ENCODE data around the gene SLC6A1. TPM values are rescaled to one million over a fixed set of nuclear protein-coding genes. Genes with fewer than 3 reads are reported as not detected.

SLC6A1 gene
- total RNA-seq, 1 experiment from 2014 or later = not detected

DNA sequence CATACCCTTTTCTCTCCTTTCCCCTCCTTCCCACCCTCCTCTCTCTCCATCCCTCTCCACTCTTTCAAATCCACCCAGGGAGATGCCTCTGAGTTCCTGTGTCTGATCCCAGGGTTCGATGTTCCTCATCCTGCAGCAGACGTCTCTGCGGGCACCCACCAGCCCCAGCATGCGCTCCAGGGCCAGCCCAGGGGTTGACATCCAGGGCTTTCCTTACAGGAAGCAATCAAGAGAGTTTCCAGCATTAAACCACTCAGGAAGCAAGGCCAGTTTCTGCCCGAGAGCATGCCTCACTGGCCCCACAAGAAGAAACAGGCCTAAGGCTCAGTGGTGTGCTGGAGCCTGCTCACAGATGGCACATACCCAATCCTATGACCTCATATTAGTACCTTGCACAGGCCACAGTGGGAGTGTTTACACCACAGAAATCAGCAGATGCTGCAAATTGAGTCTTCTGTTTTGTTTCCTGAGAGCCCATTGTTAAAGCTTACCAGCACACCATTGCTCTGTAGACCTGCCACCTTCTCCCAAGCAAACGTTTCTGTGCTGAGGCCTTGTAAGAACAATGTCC is 13.2 kb downstream of the SLC6A1 start:
- no peaks in the 10 kb centered on the region for H3K79me2 ChIP-seq (ENCODE audit: insufficient read depth, low read length)
- no peaks in the 10 kb centered on the region for H3K79me1 ChIP-seq (ENCODE audit: insufficient read depth, low read depth, low read length, poor library complexity, severe bottlenecking)
- no CpG with 5 or more reads among the region's 6 CpGs for WGBS (ENCODE audit: extremely low coverage, insufficient read length, low lambda C conversion rate)
- H2BK120ac ChIP-seq (ENCODE audit: low read depth, low read length, poor library complexity, severe bottlenecking) = no peak overlapping the region
- H2BK12ac ChIP-seq (ENCODE audit: insufficient read length, low read depth, low read length) = no peak overlapping the region
- H3T11ph ChIP-seq (ENCODE audit: low read length) = no peak overlapping the region
- Mint-ChIP-seq H3K9me3 (no peaks in the 10 kb centered on the region), H3K4me1 (peaks cover 6 to 14% of the 10 kb centered on the region in 2 experiments), H3K27me3 (ENCODE audit: low read depth) (peaks cover 23% of the 10 kb centered on the region), H3K4me3 (no peak overlapping the region), H3K27ac (no peak overlapping the region; a peak in 1 of 7 replicates), H3K36me3 (ENCODE audit: insufficient read depth in 1 of 3, low read depth in 3 of 3) (no peaks in the 10 kb centered on the region)
- H3K27me3 ChIP-seq (ENCODE audit: insufficient read depth, low read length) = no peaks in the 10 kb centered on the region
- H3K4me2 ChIP-seq (ENCODE audit: insufficient read depth, insufficient read length, low read length) = no peak overlapping the region
- H2AFZ ChIP-seq (ENCODE audit: low read length) = no peak overlapping the region
- no peaks in the 10 kb centered on the region for H3K23me2 ChIP-seq (ENCODE audit: insufficient read length, low read depth, low read length, poor library complexity, severe bottlenecking)
- H4K8ac ChIP-seq (replicated peaks; ENCODE audit: insufficient read length, low read depth, low read length) = no peak overlapping the region
- no peak overlapping the region for H3K9ac ChIP-seq (ENCODE audit: extremely low read depth, insufficient read length, low read length)
- H3K4me1 ChIP-seq (ENCODE audit: insufficient read depth, low read length) = no peaks in the 10 kb centered on the region; the same call in 1 of the 2 replicates
- H2AK5ac ChIP-seq (ENCODE audit: insufficient read length, low read length) = no peak overlapping the region
- no peak overlapping the region for H4K5ac ChIP-seq (ENCODE audit: insufficient read length, low read depth, low read length)
- H4K20me1 ChIP-seq (ENCODE audit: control insufficient read depth, insufficient read depth, insufficient read length) = no peaks in the 10 kb centered on the region
- H3K9me3 ChIP-seq (ENCODE audit: control insufficient read depth, low read depth, low read length) = no peaks in the 10 kb centered on the region
- H3K56ac ChIP-seq (ENCODE audit: insufficient read length, low read depth, low read length) = no peak overlapping the region
- H3K23ac ChIP-seq (ENCODE audit: insufficient read length, low read depth, low read length) = no peak overlapping the region
- H2BK15ac ChIP-seq (ENCODE audit: low read depth, low read length) = no peak overlapping the region
- DNase-seq = no peak
- H4K91ac ChIP-seq (ENCODE audit: insufficient read length, low read depth, low read length) = no peak overlapping the region
- H2BK5ac ChIP-seq (ENCODE audit: insufficient read length, low read length) = no peak overlapping the region
- H2BK20ac ChIP-seq (ENCODE audit: low read depth, low read length, poor library complexity, severe bottlenecking) = no peak overlapping the region
- H3K18ac ChIP-seq (ENCODE audit: insufficient read length, low read depth, low read length) = no peak overlapping the region
- H3K4ac ChIP-seq (ENCODE audit: low read depth, low read length) = no peak overlapping the region
- TF ChIP-seq, protein P1, sequence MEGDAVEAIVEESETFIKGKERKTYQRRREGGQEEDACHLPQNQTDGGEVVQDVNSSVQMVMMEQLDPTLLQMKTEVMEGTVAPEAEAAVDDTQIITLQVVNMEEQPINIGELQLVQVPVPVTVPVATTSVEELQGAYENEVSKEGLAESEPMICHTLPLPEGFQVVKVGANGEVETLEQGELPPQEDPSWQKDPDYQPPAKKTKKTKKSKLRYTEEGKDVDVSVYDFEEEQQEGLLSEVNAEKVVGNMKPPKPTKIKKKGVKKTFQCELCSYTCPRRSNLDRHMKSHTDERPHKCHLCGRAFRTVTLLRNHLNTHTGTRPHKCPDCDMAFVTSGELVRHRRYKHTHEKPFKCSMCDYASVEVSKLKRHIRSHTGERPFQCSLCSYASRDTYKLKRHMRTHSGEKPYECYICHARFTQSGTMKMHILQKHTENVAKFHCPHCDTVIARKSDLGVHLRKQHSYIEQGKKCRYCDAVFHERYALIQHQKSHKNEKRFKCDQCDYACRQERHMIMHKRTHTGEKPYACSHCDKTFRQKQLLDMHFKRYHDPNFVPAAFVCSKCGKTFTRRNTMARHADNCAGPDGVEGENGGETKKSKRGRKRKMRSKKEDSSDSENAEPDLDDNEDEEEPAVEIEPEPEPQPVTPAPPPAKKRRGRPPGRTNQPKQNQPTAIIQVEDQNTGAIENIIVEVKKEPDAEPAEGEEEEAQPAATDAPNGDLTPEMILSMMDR (conservative IDR thresholded peaks at IDR 0.05) = no peak
- H3K14ac ChIP-seq (ENCODE audit: insufficient read depth, low read length) = no peak overlapping the region
- H3K27ac ChIP-seq (ENCODE audit: insufficient read length, low read depth, low read length) = no peak overlapping the region
